IMR-90 (cell line): Measurements from ENCODE around the gene FAM3D. TPM values are rescaled to one million over a fixed set of nuclear protein-coding genes. Genes with fewer than 3 reads are reported as not detected.

Source experiments
- ATAC-seq: fragments of 200-7000 bp; cut with Tn5 transposase; 2 replicates; pipeline ENCODE4 v1.9.1; 2020; ENCODE audit warnings: low read depth, mild to moderate bottlenecking, moderate library complexity
- BruUV-seq: library from RNA; stranded (reverse); fragments of 400-500 nt; replicated peaks from 2 replicates; lab custom pipeline; 2021; lab: Mats Ljungman, UMichigan
- CTCF ChIA-PET: fragments of 300-600 bp; formaldehyde crosslinking; extraction: SDS; loops from one replicate; lab custom pipeline; 2021; ENCODE audit warnings: antibody characterized with exemption; lab: Yijun Ruan, JAX
- POLR2A ChIA-PET: fragments of 300-600 bp; sonication (Branson Sonifier 250); formaldehyde crosslinking; loops from one replicate; lab custom pipeline; 2022; ENCODE audit warnings: antibody characterized with exemption; ENCODE audit not compliant: unreplicated experiment; lab: Charles Lee
- DNase-seq: peaks from one replicate; pipeline ENCODE4 v3.0.0; 2013
- H2AFZ ChIP-seq: replicated peaks from 2 replicates; pipeline ENCODE3; 2013; ENCODE audit warnings: low read length, mild to moderate bottlenecking; ENCODE audit not compliant: poor library complexity
- H2AK5ac ChIP-seq: 2 replicates; pipeline ENCODE4 v1.6.1; 2013; ENCODE audit warnings: low read depth, low read length, inconsistent platforms
- H2AK9ac ChIP-seq: replicated peaks from 2 replicates; pipeline ENCODE3; 2013; ENCODE audit warnings: mild to moderate bottlenecking, low read depth, low read length, moderate library complexity; ENCODE audit not compliant: poor library complexity
- H2BK120ac ChIP-seq: 2 replicates; pipeline ENCODE4 v1.6.1; 2013; ENCODE audit warnings: low read depth, low read length, inconsistent platforms
- H2BK15ac ChIP-seq: 3 replicates; pipeline ENCODE4 v1.6.1; 2013; ENCODE audit warnings: low read depth, low read length, inconsistent platforms
- H2BK20ac ChIP-seq: 2 replicates; pipeline ENCODE4 v1.6.1; 2013; ENCODE audit warnings: low read depth, mild to moderate bottlenecking, inconsistent platforms, low read length, moderate library complexity
- H2BK5ac ChIP-seq: 2 replicates; pipeline ENCODE4 v1.6.1; 2013; ENCODE audit warnings: mild to moderate bottlenecking, low read depth, low read length, inconsistent platforms; ENCODE audit not compliant: poor library complexity, severe bottlenecking
- H3K14ac ChIP-seq: replicated peaks from 2 replicates; pipeline ENCODE4 v1.6.1; 2013; ENCODE audit warnings: low read depth, low read length, inconsistent platforms
- H3K18ac ChIP-seq: 2 replicates; pipeline ENCODE4 v1.6.1; 2013; ENCODE audit warnings: low read depth, low read length, control low read depth
- H3K23ac ChIP-seq: 2 replicates; pipeline ENCODE4 v1.6.1; 2013; ENCODE audit warnings: low read depth, low read length, inconsistent platforms
- H3K27ac ChIP-seq: 2 replicates; pipeline ENCODE4 v1.5.1; 2013; ENCODE audit warnings: mild to moderate bottlenecking, control low read depth, low read length; ENCODE audit not compliant: insufficient read depth
- H3K27me3 ChIP-seq: 2 replicates; pipeline ENCODE4 v1.6.1; 2013; ENCODE audit warnings: low read length; ENCODE audit not compliant: control insufficient read depth, insufficient read depth
- H3K36me3 ChIP-seq: 2 replicates; pipeline ENCODE4 v1.6.1; 2013; ENCODE audit warnings: low read length, mixed read lengths; ENCODE audit not compliant: control insufficient read depth, insufficient read depth
- H3K4ac ChIP-seq: 2 replicates; pipeline ENCODE4 v1.6.1; 2013; ENCODE audit warnings: low read depth, low read length, inconsistent platforms
- H3K4me1 ChIP-seq: 2 replicates; pipeline ENCODE4 v1.6.1; 2013; ENCODE audit warnings: low read length, mixed read lengths; ENCODE audit not compliant: control insufficient read depth, insufficient read depth
- H3K4me2 ChIP-seq: 2 replicates; pipeline ENCODE4 v1.6.1; 2013; ENCODE audit warnings: low read depth, mild to moderate bottlenecking, control low read depth, low read length, moderate library complexity
- H3K4me3 ChIP-seq: 2 replicates; pipeline ENCODE4 v1.5.1; 2013; ENCODE audit warnings: low read depth, mild to moderate bottlenecking, control low read depth, low read length, moderate library complexity; ENCODE audit not compliant: insufficient read depth
- H3K56ac ChIP-seq: 2 replicates; pipeline ENCODE4 v1.6.1; 2013; ENCODE audit warnings: low read length, inconsistent platforms; ENCODE audit not compliant: insufficient read depth; ENCODE audit errors: extremely low read depth
- H3K79me1 ChIP-seq, 2 experiments: 2 replicates each; pipeline ENCODE4 v1.6.1; 2013; ENCODE audit warnings: low read length in 2 of 2, inconsistent platforms in 1 of 2, low read depth in 1 of 2
- H3K9ac ChIP-seq: 2 replicates; pipeline ENCODE4 v1.6.1; 2013; ENCODE audit warnings: low read depth, low read length, control low read depth
- H3K9me1 ChIP-seq: 2 replicates; pipeline ENCODE4 v1.6.1; 2013; ENCODE audit warnings: low read length, inconsistent platforms; ENCODE audit not compliant: insufficient read depth
- H3K9me3 ChIP-seq: 2 replicates; pipeline ENCODE4 v1.6.1; 2013; ENCODE audit warnings: low read length; ENCODE audit not compliant: control insufficient read depth, insufficient read depth
- H4K20me1 ChIP-seq: 2 replicates; pipeline ENCODE4 v1.6.1; 2013; ENCODE audit warnings: low read length, inconsistent platforms; ENCODE audit not compliant: insufficient read depth
- H4K5ac ChIP-seq: 2 replicates; pipeline ENCODE4 v1.6.1; 2013; ENCODE audit warnings: mild to moderate bottlenecking, low read depth, low read length, control low read depth
- H4K8ac ChIP-seq, 2 experiments: 2 replicates each; pipeline ENCODE4 v1.6.1; 2013; ENCODE audit warnings: low read depth in 2 of 2, low read length in 2 of 2, control low read depth in 1 of 2, inconsistent platforms in 1 of 2
- H4K91ac ChIP-seq: 2 replicates; pipeline ENCODE4 v1.6.1; 2013; ENCODE audit warnings: low read depth, low read length, inconsistent platforms; ENCODE audit not compliant: insufficient read depth
- BHLHE40 ChIP-seq: fragments of 150-350 bp; IDR thresholded peaks from 2 replicates; pipeline ENCODE4 v1.6.1; 2016; ENCODE audit warnings: mild to moderate bottlenecking, low read depth, low read length
- CEBPB ChIP-seq: IDR thresholded peaks from 2 replicates; pipeline ENCODE4 v1.6.1; 2012; ENCODE audit warnings: low read depth, low read length, improper control_type of control experiment
- CHD1 ChIP-seq: IDR thresholded peaks from 2 replicates; pipeline ENCODE4 v1.6.1; 2012; ENCODE audit warnings: low read depth, low read length, improper control_type of control experiment
- MAFK ChIP-seq: IDR thresholded peaks from 2 replicates; pipeline ENCODE4 v1.6.1; 2012; ENCODE audit warnings: low read depth, low read length, improper control_type of control experiment
- MXI1 ChIP-seq: IDR thresholded peaks from 2 replicates; pipeline ENCODE4 v1.6.1; 2012; ENCODE audit warnings: low read depth, mild to moderate bottlenecking, low read length, moderate library complexity, borderline replicate concordance
- NFE2L2 ChIP-seq: fragments of 150-350 bp; IDR thresholded peaks from 2 replicates; pipeline ENCODE4 v1.6.1; 2016; ENCODE audit warnings: low read depth, mild to moderate bottlenecking, low read length
- POLR2A ChIP-seq: IDR thresholded peaks from 2 replicates; pipeline ENCODE4 v1.6.1; 2012; ENCODE audit warnings: mild to moderate bottlenecking, low read depth, low read length
- RFX5 ChIP-seq: IDR thresholded peaks from 2 replicates; pipeline ENCODE4 v1.8.0; 2012; ENCODE audit warnings: low read depth, mild to moderate bottlenecking, low read length, moderate library complexity
- WGBS, 2 experiments: methylation state at CpG; one replicate each; pipeline versions ENCODE4 v1.1.5 to v1.1.7; 2013; ENCODE audit warnings: missing lambda C conversion rate in 2 of 2; ENCODE audit not compliant: insufficient read length in 1 of 2; ENCODE audit errors: extremely low coverage in 2 of 2; 5-methylcytosine and 5-hydroxymethylcytosine counted together
- dilution Hi-C: fragments of 300-500 bp; cut with HindIII; formaldehyde crosslinking; loops from one replicate; pipeline ENCODE4 v1.14.3; 2018; ENCODE audit warnings: low sequenced_read_pairs; ENCODE audit not compliant: unreplicated experiment
- in situ Hi-C: fragments of 300-500 bp; cut with MboI; formaldehyde crosslinking; loops from 3 replicates; pipeline ENCODE4 v1.14.3; 2019; ENCODE audit warnings: low sequenced_read_pairs, inconsistent platforms, mixed read lengths
- intact Hi-C: fragments of 100-400 bp; cut with micrococcal nuclease; formaldehyde crosslinking; loops from 2 replicates; pipeline ENCODE4 v1.10.0; 2022
- polyA plus RNA-seq, 3 experiments: library from polyadenylated mRNA; depleted of rRNA; stranded (reverse); fragments of >200 nt; gene quantifications; 2 replicates each; pipeline ENCODE4 v1.2.3, GENCODE V29; 2012; ENCODE audit warnings: low replicate concordance in 1 of 3
- total RNA-seq: library from RNA; depleted of rRNA; stranded (reverse); fragments of >200 nt; gene quantifications from 2 replicates; pipeline ENCODE4 v1.2.3, GENCODE V29; 2012
- TF ChIP-seq, protein P1 (sequence below): conservative IDR thresholded peaks from 2 replicates; pipeline ENCODE4 v1.5.1; 2012; ENCODE audit warnings: mild to moderate bottlenecking, low read depth, low read length, improper control_type of control experiment

FAM3D gene
- total and polyA plus RNA-seq, 2 of the 4 experiments (the other 2 are of a cell fraction), result not detected

DNA sequence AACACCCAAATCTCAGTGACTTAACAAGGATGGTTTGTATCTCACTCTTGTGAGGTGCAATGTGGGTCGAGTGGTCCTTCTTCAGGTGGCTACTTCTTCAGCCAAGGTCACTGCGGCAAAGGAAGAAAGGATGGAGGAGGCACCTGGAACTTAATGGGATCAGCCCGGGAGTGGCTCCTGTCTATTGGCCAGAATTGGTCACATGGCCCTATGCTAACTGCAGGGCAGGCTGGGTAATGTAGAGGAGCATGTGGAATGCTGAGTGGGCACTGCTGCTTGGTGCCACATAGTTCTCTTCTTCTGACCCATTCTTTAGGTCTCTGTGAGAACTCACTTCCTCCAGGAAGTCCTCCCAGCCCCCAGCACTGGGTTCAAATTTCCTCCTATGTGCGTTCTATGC is 20.3 kb upstream of the FAM3D start:
- WGBS, 2 experiments, result 48% methylated on average over 4 of the region's 4 CpGs; no CpG with 5 or more reads in 1 of the 2 experiments
- no peaks in the 10 kb centered on the region for H3K9me1 ChIP-seq
- BruUV-seq, result no TSS peak
- no peak overlapping the region for H3K23ac ChIP-seq
- H2BK15ac ChIP-seq, result no peak overlapping the region
- H3K4me2 ChIP-seq, result no peak overlapping the region
- CTCF ChIA-PET, result no interaction called here
- no peaks in the 10 kb centered on the region for H3K4me1 ChIP-seq
- ATAC-seq, result no peak
- no peak overlapping the region for H2AK9ac ChIP-seq
- H3K18ac ChIP-seq, result no peak overlapping the region
- no peak overlapping the region for H3K4ac ChIP-seq
- H3K4me3 ChIP-seq, result no peak overlapping the region
- no peak overlapping the region for H4K8ac ChIP-seq
- TF ChIP-seq POLR2A (no peak), BHLHE40 (no peak), CEBPB (no peak), CHD1 (no peak), NFE2L2 (no peak), MAFK (no peak), MXI1 (no peak), RFX5 (no peak)
- TF ChIP-seq, protein P1, sequence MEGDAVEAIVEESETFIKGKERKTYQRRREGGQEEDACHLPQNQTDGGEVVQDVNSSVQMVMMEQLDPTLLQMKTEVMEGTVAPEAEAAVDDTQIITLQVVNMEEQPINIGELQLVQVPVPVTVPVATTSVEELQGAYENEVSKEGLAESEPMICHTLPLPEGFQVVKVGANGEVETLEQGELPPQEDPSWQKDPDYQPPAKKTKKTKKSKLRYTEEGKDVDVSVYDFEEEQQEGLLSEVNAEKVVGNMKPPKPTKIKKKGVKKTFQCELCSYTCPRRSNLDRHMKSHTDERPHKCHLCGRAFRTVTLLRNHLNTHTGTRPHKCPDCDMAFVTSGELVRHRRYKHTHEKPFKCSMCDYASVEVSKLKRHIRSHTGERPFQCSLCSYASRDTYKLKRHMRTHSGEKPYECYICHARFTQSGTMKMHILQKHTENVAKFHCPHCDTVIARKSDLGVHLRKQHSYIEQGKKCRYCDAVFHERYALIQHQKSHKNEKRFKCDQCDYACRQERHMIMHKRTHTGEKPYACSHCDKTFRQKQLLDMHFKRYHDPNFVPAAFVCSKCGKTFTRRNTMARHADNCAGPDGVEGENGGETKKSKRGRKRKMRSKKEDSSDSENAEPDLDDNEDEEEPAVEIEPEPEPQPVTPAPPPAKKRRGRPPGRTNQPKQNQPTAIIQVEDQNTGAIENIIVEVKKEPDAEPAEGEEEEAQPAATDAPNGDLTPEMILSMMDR, result no peak
- H3K9ac ChIP-seq, result no peak overlapping the region
- H3K56ac ChIP-seq, result no peak overlapping the region
- H2BK5ac ChIP-seq, result no peak overlapping the region
- H3K79me1 ChIP-seq, result no peaks in the 10 kb centered on the region
- no peak overlapping the region for H2BK120ac ChIP-seq
- H3K27ac ChIP-seq, result no peak overlapping the region
- intact Hi-C loops (no loop called here), dilution Hi-C loops (no loop called here), in situ Hi-C loops (no loop called here)
- H2BK20ac ChIP-seq, result no peak overlapping the region
- DNase-seq, result no peak
- H3K36me3 ChIP-seq, result no peaks in the 10 kb centered on the region
- H3K9me3 ChIP-seq, result peaks cover 8% of the 10 kb centered on the region
- no peak overlapping the region for H4K5ac ChIP-seq
- H2AK5ac ChIP-seq, result no peak overlapping the region
- POLR2A ChIA-PET, result no interaction called here
- no peaks in the 10 kb centered on the region; the same call in 1 of the 2 replicates for H3K27me3 ChIP-seq
- H4K20me1 ChIP-seq, result no peaks in the 10 kb centered on the region; the same call in 1 of the 2 replicates
- no peak overlapping the region for H4K91ac ChIP-seq
- no peak overlapping the region for H2AFZ ChIP-seq
- no peak overlapping the region for H3K14ac ChIP-seq
